ENCODE results near the gene ACOXL.

ACOXL gene

GRCh38 chr2:110979471-110980338, 247.3 kb downstream of the ACOXL start:
- DNase-seq: no peak

DNA sequence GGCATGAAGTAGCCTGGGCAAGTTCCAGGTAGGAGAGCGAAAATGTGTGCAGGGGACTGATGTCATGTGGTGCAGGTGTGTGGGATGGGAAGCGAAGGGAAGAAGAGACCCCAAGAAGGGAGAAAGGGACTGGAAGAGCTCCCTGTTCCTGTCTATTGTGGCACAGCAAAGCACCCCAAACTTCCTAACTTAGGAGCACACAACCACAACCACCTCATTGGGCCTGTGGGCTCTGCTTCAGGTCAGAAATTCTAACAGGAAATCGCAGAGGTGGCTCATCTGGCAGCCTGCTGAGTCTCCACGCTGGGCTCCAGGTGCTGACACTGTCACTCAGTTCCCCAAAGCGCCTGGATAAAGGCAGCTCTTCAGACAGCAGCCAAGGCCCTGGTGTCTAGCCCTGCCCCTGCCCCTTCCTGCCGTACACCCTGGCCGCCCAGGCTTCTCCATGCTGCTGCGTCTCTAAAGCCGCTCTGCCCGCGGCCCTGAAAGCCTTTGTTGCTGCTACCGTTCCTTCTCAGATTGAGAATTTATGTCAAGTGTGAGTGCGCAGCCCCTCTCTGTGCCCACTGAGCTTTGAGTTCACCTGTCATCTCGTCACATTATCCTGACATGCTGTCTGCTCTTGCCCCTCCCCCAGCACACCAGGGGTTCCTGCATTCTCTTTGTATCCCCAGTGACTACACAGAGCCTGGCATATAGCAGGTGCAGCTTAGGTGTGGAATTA, 248.1 kb downstream of the ACOXL start:
- no peak for DNase-seq

DNA sequence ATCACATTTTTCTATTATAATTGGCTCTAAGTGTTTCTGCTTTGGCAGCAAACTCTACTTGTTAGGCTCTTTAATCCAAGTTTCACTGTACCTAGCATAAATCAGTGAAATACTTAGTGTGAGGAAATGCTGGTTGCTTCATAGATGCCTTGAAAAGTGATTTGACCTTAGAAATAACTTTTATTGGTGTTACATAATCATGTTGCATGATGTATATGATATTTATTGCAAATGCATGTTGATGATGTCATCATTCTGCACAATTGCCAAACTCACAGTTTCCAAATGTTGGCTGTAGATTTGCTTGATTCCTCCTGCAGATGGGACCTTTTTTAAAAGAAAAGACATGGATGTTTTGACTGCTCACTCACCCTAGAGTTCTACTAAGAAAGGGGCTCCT, 250.8 kb downstream of the ACOXL start:
- DNase-seq: peak; percentile 68 to 93

DNA sequence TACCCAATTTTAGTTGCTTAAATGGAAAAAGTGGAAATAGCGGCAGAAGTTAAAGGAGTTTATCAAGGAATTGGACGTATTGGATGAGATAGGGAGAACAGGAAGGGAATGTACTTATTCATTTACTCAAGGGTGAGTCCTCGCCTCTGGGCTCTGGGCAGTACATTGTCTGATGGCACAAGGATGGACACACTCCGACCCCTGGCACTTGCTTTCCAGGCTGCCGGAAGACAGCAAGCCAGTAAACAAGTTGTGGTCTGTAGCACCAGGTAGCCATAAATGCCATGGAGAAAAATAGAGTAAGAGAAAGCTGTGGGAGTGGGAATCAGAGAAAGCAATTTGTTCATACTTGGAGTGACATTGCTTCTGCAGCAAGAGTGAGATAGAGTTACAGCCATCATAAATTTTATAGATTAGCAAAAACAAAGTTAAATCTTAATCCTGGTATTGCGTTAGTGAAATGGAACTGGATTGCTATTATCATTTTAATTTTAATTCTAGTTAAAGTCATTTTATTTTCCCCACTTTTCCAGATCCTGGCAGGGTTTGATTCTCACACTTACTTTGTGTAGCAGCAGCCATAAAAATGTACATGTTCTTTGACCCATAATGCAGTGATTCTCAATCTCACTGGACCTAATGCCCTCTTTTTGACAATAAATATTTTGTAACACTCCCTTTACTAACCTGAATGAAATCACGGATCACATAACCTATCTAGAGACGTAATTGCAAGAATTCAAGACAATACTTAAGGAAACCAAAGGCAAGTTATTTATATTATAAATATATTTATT, 252.5 kb downstream of the ACOXL start:
- no peak for DNase-seq

DNA sequence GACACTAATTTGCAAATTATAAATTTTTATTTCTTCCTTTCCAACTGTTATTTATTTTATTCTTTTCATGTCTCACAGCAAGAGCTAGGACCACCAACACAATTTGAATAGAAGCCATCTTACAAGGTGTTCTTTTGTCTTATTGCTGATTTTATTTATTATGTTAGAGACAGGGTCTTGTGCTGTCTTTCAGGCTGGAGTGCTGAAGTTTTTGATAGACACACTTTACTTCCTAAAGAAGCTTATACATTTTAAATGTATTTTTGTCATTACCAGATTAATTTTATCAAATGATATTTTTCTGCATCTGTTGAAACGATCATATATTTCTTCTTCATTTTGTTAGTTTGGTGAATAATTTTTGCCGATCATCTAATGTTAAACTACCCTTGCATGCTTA, 258.1 kb downstream of the ACOXL start:
- no peak for DNase-seq

DNA sequence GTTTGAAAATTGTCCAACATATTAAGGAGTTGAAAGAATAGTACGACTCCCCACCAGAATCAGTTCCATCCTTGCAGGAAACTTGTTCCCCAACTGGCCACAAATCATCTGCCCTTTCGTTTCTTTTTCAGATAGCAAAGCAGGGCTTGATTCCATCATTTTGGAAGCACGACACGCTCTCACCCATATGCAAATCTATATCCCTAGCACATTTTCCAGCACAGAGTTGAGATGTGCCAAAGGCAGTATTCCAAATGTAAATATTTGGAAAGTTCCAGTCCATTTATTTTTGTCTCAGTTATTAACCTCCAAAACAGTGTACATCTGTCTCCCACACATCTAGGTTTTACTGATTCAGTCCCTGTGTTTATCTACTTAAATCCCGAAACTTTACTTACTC, 259.5 kb downstream of the ACOXL start:
- no peak for DNase-seq

GRCh38 chr2:110992886-110993285, 260.5 kb downstream of the ACOXL start:
- no peak for DNase-seq

GRCh38 chr2:110993557-110994231, 261.3 kb downstream of the ACOXL start:
- peak; percentile 57 to 84 for DNase-seq

GRCh38 chr2:110994250-110994961, 262.0 kb downstream of the ACOXL start:
- peak; percentile 61 to 90 for DNase-seq

DNA sequence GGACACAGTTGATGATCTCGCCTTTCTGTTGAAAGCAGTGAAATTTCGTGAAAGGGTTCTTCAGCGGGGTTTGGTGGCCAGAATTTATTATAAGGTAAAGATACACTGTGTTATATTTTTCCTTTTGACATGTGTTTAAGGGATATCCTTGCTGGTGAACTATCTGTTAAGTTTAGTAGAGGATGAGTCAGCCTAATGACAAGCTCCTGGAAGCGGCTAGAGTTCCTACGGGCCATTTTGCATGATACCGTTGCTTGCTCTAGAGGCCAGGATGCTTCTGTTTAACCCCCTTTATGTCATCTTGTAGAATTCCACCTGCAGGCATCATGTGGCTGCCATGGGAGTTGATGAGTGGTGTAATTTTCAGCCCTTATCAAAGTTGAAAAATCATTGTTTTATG, 263.5 kb downstream of the ACOXL start:
- DNase-seq: no peak

GRCh38 chr2:110997331-110998045, 265.1 kb downstream of the ACOXL start:
- DNase-seq: no peak

- no peak for DNase-seq
Observed at GRCh38 chr2:110998311-110998710, 265.9 kb downstream of the ACOXL start.

- no peak for DNase-seq
Observed at GRCh38 chr2:110999626-111000025, 267.3 kb downstream of the ACOXL start.

GRCh38 chr2:111005307-111005706, 272.9 kb downstream of the ACOXL start:
- DNase-seq: no peak

- DNase-seq: no peak
Observed at GRCh38 chr2:111005821-111006220, 273.4 kb downstream of the ACOXL start.

DNA sequence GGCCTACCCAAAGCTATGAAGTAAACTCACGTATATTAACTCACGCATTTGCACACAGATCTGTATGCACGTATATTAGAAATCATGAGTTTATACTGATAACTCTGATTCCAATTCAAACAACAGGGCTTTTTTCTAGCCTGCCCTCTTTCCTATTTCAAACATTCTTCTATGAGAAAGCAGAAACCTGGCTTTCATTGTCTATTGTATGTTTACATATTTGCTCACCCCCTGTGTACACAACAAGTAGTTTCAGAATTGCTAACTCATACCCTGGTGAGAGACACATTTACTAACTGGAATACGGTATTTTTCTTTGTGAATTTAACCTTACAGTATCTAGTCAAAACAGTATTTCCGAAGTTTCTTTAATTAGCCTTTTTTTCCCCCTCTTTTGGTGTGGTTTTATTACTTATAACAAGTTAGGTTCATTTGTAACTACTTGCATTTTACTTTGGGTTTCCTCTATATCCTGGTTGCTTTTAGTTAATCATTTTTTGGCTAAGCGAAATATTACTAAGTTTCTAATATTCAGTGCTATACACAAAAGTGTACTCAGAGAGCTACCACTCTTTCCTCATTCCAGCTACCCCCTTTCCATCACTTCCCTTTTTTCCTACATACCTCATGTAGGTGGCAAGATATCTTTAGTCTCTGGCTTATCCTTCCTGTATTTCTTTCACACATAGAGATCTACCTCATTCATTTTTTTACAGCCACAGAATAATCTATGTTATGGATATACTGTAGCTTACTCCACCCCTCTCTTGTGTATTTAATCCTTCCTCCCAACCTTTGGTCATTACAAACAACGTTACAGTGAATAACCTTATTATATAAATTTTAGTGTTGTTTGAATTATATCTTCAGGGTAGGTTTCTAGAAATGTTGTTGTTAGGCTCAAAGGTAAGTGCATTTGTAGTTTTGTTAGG, 275.6 kb downstream of the ACOXL start:
- no peak for DNase-seq

GRCh38 chr2:111011218-111011617, 278.8 kb downstream of the ACOXL start:
- no peak for DNase-seq

- DNase-seq: no peak
Observed at GRCh38 chr2:111015283-111015995, 283.1 kb downstream of the ACOXL start.

- no peak for DNase-seq
Observed at GRCh38 chr2:111017034-111017622, 284.8 kb downstream of the ACOXL start.

Data from inflammatory macrophage (primary cell).